ENCODE results near the gene PDK3. TPM values are rescaled to one million over a fixed set of nuclear protein-coding genes. Genes with fewer than 3 reads are reported as not detected.

Gene PDK3
- polyA plus RNA-seq, 1 of the 3 experiments (the other 2 are of a cell fraction), result 2.5 TPM

- no peak overlapping the region for H3K9ac ChIP-seq
- H3K27ac ChIP-seq (ENCODE audit: low read depth in 2 of 2, low read length in 1 of 2), result no peak overlapping the region
Observed at GRCh38 chrX:24478509-24478908, 13.4 kb downstream of the PDK3 start.

GRCh38 chrX:24479924-24480323 is 14.8 kb downstream of the PDK3 start:
- DNase-seq, result no peak
- Histone ChIP-seq H3K4me1 (ENCODE audit: control insufficient read depth in 1 of 2, insufficient read depth in 2 of 2, low read depth in 1 of 2, low read length in 1 of 2) (no peaks in the 10 kb centered on the region), H2AFZ (ENCODE audit: low read depth) (no peak overlapping the region), H3K9ac (no peak overlapping the region), H3K9me3 (no peaks in the 10 kb centered on the region), H3K79me2 (ENCODE audit: insufficient read depth) (no peaks in the 10 kb centered on the region), H4K20me1 (ENCODE audit: insufficient read depth) (no peaks in the 10 kb centered on the region), H3K9me2 (no peaks in the 10 kb centered on the region), H3K27ac (ENCODE audit: low read depth in 2 of 2, low read length in 1 of 2) (no peak overlapping the region), H3F3A (replicated peaks; ENCODE audit: insufficient read depth) (no peaks in the 10 kb centered on the region), H3K36me3 (replicated peaks in 1 of 2; ENCODE audit: control insufficient read depth in 1 of 2, insufficient read depth in 2 of 2, low read length in 1 of 2) (no peaks in the 10 kb centered on the region), H3K4me2 (no peak overlapping the region), H3K27me3 (ENCODE audit: insufficient read depth) (no peaks in the 10 kb centered on the region), H3K4me3 (ENCODE audit: low read depth in 2 of 2, low read length in 1 of 2) (no peak overlapping the region)
- CTCF ChIA-PET, result no interaction called here
- POLR2A ChIA-PET, result no interaction called here
- 32% methylated on average over 9 of the region's 9 CpGs for WGBS (ENCODE audit: low lambda C conversion rate)
- TF ChIP-seq IRF3 (IDR thresholded peaks at IDR 0.05; ENCODE audit: low read depth, low read length) (no peak), TEAD4 (IDR thresholded peaks at IDR 0.05; ENCODE audit: borderline replicate concordance, insufficient read depth) (no peak), USF2 (IDR thresholded peaks at IDR 0.05; ENCODE audit: borderline replicate concordance, low read depth, low read length) (no peak), PBX3 (IDR thresholded peaks at IDR 0.05) (no peak), NFIC (IDR thresholded peaks at IDR 0.05; ENCODE audit: borderline replicate concordance) (no peak), CHD2 (IDR thresholded peaks at IDR 0.05; ENCODE audit: low read length, partially characterized antibody) (no peak), ELF1 (IDR thresholded peaks at IDR 0.05) (no peak), EZH2phosphoT487 (IDR thresholded peaks at IDR 0.05; ENCODE audit: borderline replicate concordance, low read depth) (no peak), RAD21 (IDR thresholded peaks at IDR 0.05; ENCODE audit: low read length) (no peak), MAX (IDR thresholded peaks at IDR 0.05; ENCODE audit: low read depth) (no peak)

More at GRCh38 chrX:24478509-24478908, 13.4 kb downstream of the PDK3 start:
- no peak overlapping the region for H2AFZ ChIP-seq (ENCODE audit: low read depth)
- no peaks in the 10 kb centered on the region for H3K9me3 ChIP-seq
- H3K79me2 ChIP-seq (ENCODE audit: insufficient read depth), result no peaks in the 10 kb centered on the region
- no peak overlapping the region for H3K4me3 ChIP-seq (ENCODE audit: low read depth in 2 of 2, low read length in 1 of 2)
- TF ChIP-seq IRF3 (IDR thresholded peaks at IDR 0.05; ENCODE audit: low read depth, low read length) (no peak), MAX (IDR thresholded peaks at IDR 0.05; ENCODE audit: low read depth) (no peak), NFIC (IDR thresholded peaks at IDR 0.05; ENCODE audit: borderline replicate concordance) (no peak), NRF1 (IDR thresholded peaks at IDR 0.05; ENCODE audit: low read depth, low read length) (no peak), FOXJ3 (CRISPR knock-in tag; IDR thresholded peaks at IDR 0.05) (no peak), SMC3 (IDR thresholded peaks at IDR 0.05; ENCODE audit: low read depth, low read length) (no peak), POLR2AphosphoS5 (IDR thresholded peaks at IDR 0.05; ENCODE audit: low read depth, low read length) (no peak), TCF12 (IDR thresholded peaks at IDR 0.05) (no peak), TAF1 (IDR thresholded peaks at IDR 0.05; ENCODE audit: borderline replicate concordance, low read depth, low read length) (no peak), USF2 (IDR thresholded peaks at IDR 0.05; ENCODE audit: borderline replicate concordance, low read depth, low read length) (no peak), EZH2phosphoT487 (IDR thresholded peaks at IDR 0.05; ENCODE audit: borderline replicate concordance, low read depth) (no peak), USF1 (IDR thresholded peaks at IDR 0.05; ENCODE audit: borderline replicate concordance, low read depth) (no peak), SIN3A (IDR thresholded peaks at IDR 0.05; ENCODE audit: borderline replicate concordance, low read depth, low read length) (no peak), TEAD4 (IDR thresholded peaks at IDR 0.05; ENCODE audit: borderline replicate concordance, insufficient read depth) (no peak)
- no peaks in the 10 kb centered on the region for H3K27me3 ChIP-seq (ENCODE audit: insufficient read depth)
- H3K4me1 ChIP-seq (ENCODE audit: control insufficient read depth in 1 of 2, insufficient read depth in 2 of 2, low read depth in 1 of 2, low read length in 1 of 2), result no peaks in the 10 kb centered on the region
- ChIA-PET POLR2A (no interaction called here), CTCF (no interaction called here)
- no peak for DNase-seq
- no peaks in the 10 kb centered on the region for H4K20me1 ChIP-seq (ENCODE audit: insufficient read depth)
- peaks cover 6% of the 10 kb centered on the region for H3F3A ChIP-seq (replicated peaks; ENCODE audit: insufficient read depth)
- H3K36me3 ChIP-seq (replicated peaks in 1 of 2; ENCODE audit: control insufficient read depth in 1 of 2, insufficient read depth in 2 of 2, low read length in 1 of 2), result no peaks in the 10 kb centered on the region
- no peaks in the 10 kb centered on the region for H3K9me2 ChIP-seq
- 47% methylated on average over 4 of the region's 4 CpGs for WGBS (ENCODE audit: low lambda C conversion rate)
- H3K4me2 ChIP-seq, result no peak overlapping the region

Data from SK-N-SH (cell line).